A549 (cell line): ENCODE data around the gene STK4. TPM values are rescaled to one million over a fixed set of nuclear protein-coding genes. Genes with fewer than 3 reads are reported as not detected.
A peak's percentile ranks its signal among the peaks of the same experiment; 100 is the strongest.

Experiments used
- ATAC-seq, 2 experiments: fragments of 200-7000 bp in 1 of 2; fragments of >200 bp in 1 of 2; cut with Nextera tagmentation in 1 of 2; cut with Tn5 transposase in 1 of 2; 3 replicates each; pipeline versions ENCODE4 v1.8.0 to v1.9.1; 2018 to 2020; ENCODE audit warnings: mild to moderate bottlenecking in 1 of 2, moderate library complexity in 1 of 2
- CTCF ChIA-PET: fragments of 300-600 bp; sonication (Branson Sonifier 250); formaldehyde crosslinking; extraction: SDS; loops from one replicate; lab custom pipeline; 2021; ENCODE audit warnings: antibody characterized with exemption, inconsistent platforms; lab: Yijun Ruan, JAX
- POLR2A ChIA-PET: fragments of 350-600 bp; formaldehyde crosslinking; extraction: SDS; loops from one replicate; lab custom pipeline; 2021; ENCODE audit warnings: antibody characterized with exemption, inconsistent platforms; lab: Yijun Ruan, JAX
- DNase-seq, 2 experiments: peaks; one replicate each; pipeline versions ENCODE4 v3.0.0 to v3.0.0-alpha.2; 2011 to 2016; ENCODE audit warnings: low read depth in 1 of 2, low spot score in 1 of 2
- FAIRE-seq: peaks from 2 replicates; lab custom pipeline; 2011; peaks lifted over from hg19 to GRCh38; lab: Jason Lieb, UNC
- H3K27ac ChIP-seq, 2 experiments: fragments of >200 bp; sonication (Bioruptor Twin); formaldehyde crosslinking; 3 replicates each; pipeline ENCODE4 v1.5.1; 2016 to 2017
- H3K4me1 ChIP-seq: fragments of >200 bp; sonication (Bioruptor Twin); formaldehyde crosslinking; 3 replicates; pipeline ENCODE4 v1.6.1; 2016
- H3K4me2 ChIP-seq: fragments of >200 bp; sonication (Bioruptor Twin); formaldehyde crosslinking; 3 replicates; pipeline ENCODE4 v1.6.1; 2016
- H3K4me3 ChIP-seq: fragments of >200 bp; sonication (Bioruptor Twin); formaldehyde crosslinking; 3 replicates; pipeline ENCODE4 v1.5.1; 2016
- H3K9me3 ChIP-seq: fragments of >200 bp; sonication (Bioruptor Twin); formaldehyde crosslinking; 3 replicates; pipeline ENCODE4 v1.6.1; 2016
- BCL3 ChIP-seq: fragments of >200 bp; sonication (Bioruptor Twin); formaldehyde crosslinking; IDR thresholded peaks from 3 replicates; pipeline ENCODE4 v1.6.1; 2016
- BHLHE40 ChIP-seq: IDR thresholded peaks from 2 replicates; pipeline ENCODE4 v1.6.1; 2012; ENCODE audit warnings: low read depth, low read length, inconsistent platforms
- CBX8 ChIP-seq: fragments of 200-600 bp; sonication (generic); IDR thresholded peaks from 2 replicates; pipeline ENCODE4 v1.6.1; 2016
- CHD2 ChIP-seq: fragments of 150-350 bp; IDR thresholded peaks from 2 replicates; pipeline ENCODE4 v1.6.1; 2014; ENCODE audit warnings: low read length; ENCODE audit not compliant: partially characterized antibody
- CHD4 ChIP-seq: fragments of 200-600 bp; sonication (generic); IDR thresholded peaks from 2 replicates; pipeline ENCODE4 v1.6.1; 2016; ENCODE audit warnings: antibody characterized with exemption, mild to moderate bottlenecking, borderline replicate concordance
- EHF ChIP-seq: fragments of 250-450 bp; sonication (Bioruptor Pico); IDR thresholded peaks from 2 replicates; pipeline ENCODE4 v1.5.0; 2020; ENCODE audit warnings: mild to moderate bottlenecking
- EHMT2 ChIP-seq: fragments of 200-600 bp; sonication (generic); IDR thresholded peaks from 2 replicates; pipeline ENCODE4 v1.6.1; 2016; ENCODE audit warnings: antibody characterized with exemption, low read depth, mild to moderate bottlenecking, moderate library complexity
- ELK1 ChIP-seq: fragments of 150-350 bp; IDR thresholded peaks from 2 replicates; pipeline ENCODE4 v1.6.1; 2014; ENCODE audit warnings: low read depth, mild to moderate bottlenecking, low read length
- EP300 ChIP-seq, 2 experiments: fragments of >200 bp; sonication (Bioruptor Twin); formaldehyde crosslinking; IDR thresholded peaks; 2 replicates in 1 of 2; 3 replicates in 1 of 2; pipeline ENCODE4 v1.6.1; 2016 to 2017
- GATA3 ChIP-seq: IDR thresholded peaks from 2 replicates; pipeline ENCODE4 v1.6.1; 2012; ENCODE audit warnings: borderline replicate concordance
- HEYL ChIP-seq: fragments of 250-450 bp; sonication (Bioruptor Pico); IDR thresholded peaks from 2 replicates; pipeline ENCODE4 v1.8.0; 2021; ENCODE audit warnings: mild to moderate bottlenecking, moderate library complexity
- HOXA7 ChIP-seq: fragments of 250-450 bp; sonication (Bioruptor Pico); IDR thresholded peaks from 2 replicates; pipeline ENCODE4 v1.5.0; 2020; ENCODE audit warnings: mild to moderate bottlenecking, moderate library complexity
- JUNB ChIP-seq: fragments of >200 bp; sonication (Bioruptor Twin); formaldehyde crosslinking; IDR thresholded peaks from 2 replicates; pipeline ENCODE4 v1.6.1; 2016
- KDM1A ChIP-seq: fragments of 200-600 bp; sonication (generic); IDR thresholded peaks from 2 replicates; pipeline ENCODE4 v1.6.1; 2016; ENCODE audit warnings: low read depth, mild to moderate bottlenecking
- KDM5A ChIP-seq: fragments of 200-600 bp; sonication (generic); IDR thresholded peaks from 2 replicates; pipeline ENCODE4 v1.6.1; 2016; ENCODE audit warnings: antibody characterized with exemption, mild to moderate bottlenecking
- NR3C1 ChIP-seq: fragments of >200 bp; sonication (Bioruptor Twin); formaldehyde crosslinking; IDR thresholded peaks from 3 replicates; pipeline ENCODE4 v1.6.1; 2017
- PHF8 ChIP-seq: fragments of 200-600 bp; sonication (generic); IDR thresholded peaks from 2 replicates; pipeline ENCODE4 v1.6.1; 2016; ENCODE audit warnings: low read depth, mild to moderate bottlenecking, antibody characterized with exemption, moderate library complexity, borderline replicate concordance
- POLR2A ChIP-seq: IDR thresholded peaks from 2 replicates; pipeline ENCODE4 v1.6.1; 2012; ENCODE audit warnings: mild to moderate bottlenecking, low read length
- POLR2AphosphoS2 ChIP-seq: conservative IDR thresholded peaks from 2 replicates; pipeline ENCODE4 v1.6.1; 2012; ENCODE audit warnings: low read length, improper control_type of control experiment, inconsistent platforms
- RAD21 ChIP-seq, 2 experiments: fragments of >200 bp in 1 of 2; sonication (Bioruptor Twin) in 1 of 2; formaldehyde crosslinking in 1 of 2; IDR thresholded peaks in 1 of 2; conservative IDR thresholded peaks in 1 of 2; 2 replicates in 1 of 2; 3 replicates in 1 of 2; pipeline ENCODE4 v1.6.1; 2012 to 2018; ENCODE audit warnings: inconsistent platforms in 1 of 2
- REST ChIP-seq: fragments of 200-600 bp; sonication (generic); IDR thresholded peaks from 2 replicates; pipeline ENCODE4 v1.6.1; 2016; ENCODE audit warnings: antibody characterized with exemption, mild to moderate bottlenecking, moderate library complexity
- USF2 ChIP-seq: fragments of 450-650 bp; IDR thresholded peaks from 2 replicates; pipeline ENCODE4 v1.6.1; 2014; ENCODE audit warnings: antibody characterized with exemption
- ZNF302 ChIP-seq: fragments of 250-450 bp; sonication (Bioruptor Pico); IDR thresholded peaks from 2 replicates; pipeline ENCODE4 v1.9.0; 2021; ENCODE audit warnings: inconsistent platforms, mild to moderate bottlenecking, moderate library complexity
- WGBS: methylation state at CpG from one replicate; pipeline ENCODE4 v1.1.6; 2017; ENCODE audit errors: missing lambda C conversion rate; 5-methylcytosine and 5-hydroxymethylcytosine counted together
- polyA plus RNA-seq, 4 experiments: library from polyadenylated mRNA; depleted of rRNA in 3 of 4; stranded (reverse); fragments of >200 nt; fragmentation: RNase III in 1 of 4; extraction: RNeasy Plus Mini Kit Qiagen cat#74134 plus additional on column Dnase treatment in 1 of 4; gene quantifications; 2 replicates in 3 of 4; 3 replicates in 1 of 4; pipeline ENCODE4 v1.2.3, GENCODE V29; 2011 to 2017

STK4 gene
- polyA plus RNA-seq, 2 of the 4 experiments (the other 2 are of a cell fraction) = 14.5 to 34.5 TPM

GRCh38 chr20:45115829-45116228, 149.5 kb downstream of the STK4 start:
- no peak for FAIRE-seq
- H3K4me1 ChIP-seq = no peaks in the 10 kb centered on the region
- H3K4me2 ChIP-seq = no peak overlapping the region
- no peak for TF ChIP-seq JUNB
- no peak for TF ChIP-seq HOXA7
- TF ChIP-seq BCL3 = no peak
- TF ChIP-seq ZNF302 (CRISPR knock-in tag) = no peak
- H3K27ac ChIP-seq = no peak overlapping the region
- ATAC-seq = peak in 1 of 2 experiments; percentile 22; a peak in 1 of 6 replicates
- ChIA-PET CTCF (interaction anchor here (1.2 to 13.7 kb wide), 3 partner anchors 10 to 72 kb away, joined by 5 to 155 read pairs (median 45); no protein-coding TSS in a partner anchor), POLR2A (no interaction called here)
- no peaks in the 10 kb centered on the region for H3K9me3 ChIP-seq
- 49% methylated on average over 4 of the region's 4 CpGs for WGBS
- no peak overlapping the region for H3K4me3 ChIP-seq
- DNase-seq = no peak

- Histone ChIP-seq H3K9me3 (no peaks in the 10 kb centered on the region), H3K4me3 (no peak overlapping the region), H3K4me2 (no peak overlapping the region), H3K27ac (no peak overlapping the region), H3K4me1 (no peaks in the 10 kb centered on the region)
- ChIA-PET POLR2A (no interaction called here), CTCF (interaction anchor here (0.9 to 1.9 kb wide), 3 partner anchors 22 to 105 kb away, joined by 3 to 11 read pairs (median 4); no protein-coding TSS in a partner anchor)
- ATAC-seq (no peak), FAIRE-seq (no peak), DNase-seq (no peak)
- WGBS = 38% methylated on average over 4 of the region's 4 CpGs
- TF ChIP-seq NR3C1 = no peak
Observed at GRCh38 chr20:45117581-45117980, 151.3 kb downstream of the STK4 start.

- Histone ChIP-seq H3K4me3 (no peak overlapping the region), H3K9me3 (no peaks in the 10 kb centered on the region), H3K27ac (no peak overlapping the region), H3K4me2 (no peak overlapping the region), H3K4me1 (no peaks in the 10 kb centered on the region)
- FAIRE-seq = no peak
- WGBS = 24% methylated on average over 2 of the region's 2 CpGs
- no peak for DNase-seq
- ATAC-seq = no peak
- 0 out of 5 replicates have a peak, but pooled peaks of 1 of the 2 experiments have one; percentile 2 for TF ChIP-seq RAD21 (conservative IDR thresholded peaks at IDR 0.05 in 1 of 2, IDR thresholded peaks at IDR 0.05 in 1 of 2)
- TF ChIP-seq BHLHE40 = no peak
- CTCF ChIA-PET = interaction anchor here (0.9 to 1.9 kb wide), 4 partner anchors 22 to 176 kb away, joined by 3 to 11 read pairs (median 4); no protein-coding TSS in a partner anchor
- POLR2A ChIA-PET = no interaction called here
Observed at GRCh38 chr20:45118028-45118427, 151.7 kb downstream of the STK4 start.

- TF ChIP-seq EP300 (IDR thresholded peaks at IDR 0.05) = no peak
- no peak for TF ChIP-seq CBX8
- no peak for TF ChIP-seq USF2
- no peak for TF ChIP-seq EHF
- no peak for TF ChIP-seq CHD2
- TF ChIP-seq POLR2A = no peak
- TF ChIP-seq REST = no peak
- TF ChIP-seq POLR2AphosphoS2 = no peak
- TF ChIP-seq HOXA7 = no peak
- no peak for TF ChIP-seq GATA3
- TF ChIP-seq KDM5A = no peak
- TF ChIP-seq PHF8 = no peak
- TF ChIP-seq EHMT2 = no peak
- TF ChIP-seq ELK1 = no peak
- TF ChIP-seq KDM1A = no peak
- no peak for TF ChIP-seq CHD4
- no peak for TF ChIP-seq HEYL
- TF ChIP-seq, all 56 proteins: peak for 0
- no peak for DNase-seq
- POLR2A ChIA-PET = no interaction called here
- no peak overlapping the region for H3K4me2 ChIP-seq
- no peaks in the 10 kb centered on the region for H3K4me1 ChIP-seq
- H3K27ac ChIP-seq = no peak overlapping the region
- peaks cover 7% of the 10 kb centered on the region; the same call in 2 of the 3 replicates for H3K9me3 ChIP-seq
- no peak for ATAC-seq
- CTCF ChIA-PET = interaction anchor here (0.6 to 3.0 kb wide), 5 partner anchors 8 to 76 kb away, joined by 3 to 17 read pairs (median 5); no protein-coding TSS in a partner anchor
- H3K4me3 ChIP-seq = no peak overlapping the region
- no peak for FAIRE-seq
- 7% methylated on average over 2 of the region's 2 CpGs for WGBS
Observed at GRCh38 chr20:45119556-45120266, 153.4 kb downstream of the STK4 start.
